Spleen (tissue), 11 donors: Measurements from ENCODE around the gene TXNL4A. TPM values are rescaled to one million over a fixed set of nuclear protein-coding genes. Genes with fewer than 3 reads are reported as not detected.

Source experiments
- DNase-seq: peaks from one replicate; pipeline ENCODE4 v3.0.0-alpha.2; 2020
- H3K27ac ChIP-seq, 8 donors: fragments of 200-600 bp; sonication (generic) in 7 of 8; 1 replicate in 4 of 8; 2 replicates in 4 of 8; pipeline versions ENCODE4 v1.5.0 to v1.8.0; 2016 to 2021; ENCODE audit warnings: inconsistent platforms in 4 of 8, mild to moderate bottlenecking in 4 of 8, moderate library complexity in 1 of 8
- H3K27me3 ChIP-seq, 7 donors: fragments of 200-600 bp; sonication (generic) in 6 of 7; replicated peaks in 1 of 7; 1 replicate in 4 of 7; 2 replicates in 3 of 7; pipeline versions ENCODE4 v1.5.0 to v1.8.0; 2016 to 2021; ENCODE audit warnings: inconsistent platforms in 3 of 7, mild to moderate bottlenecking in 1 of 7
- H3K36me3 ChIP-seq, 6 donors: fragments of 200-600 bp; sonication (generic) in 5 of 6; 1 replicate in 4 of 6; 2 replicates in 2 of 6; pipeline versions ENCODE4 v1.5.0 to v1.8.0; 2016 to 2021; ENCODE audit warnings: inconsistent platforms in 2 of 6
- H3K4me1 ChIP-seq, 6 donors: fragments of 200-600 bp; sonication (generic) in 5 of 6; 1 replicate in 3 of 6; 2 replicates in 3 of 6; pipeline versions ENCODE4 v1.5.0 to v1.8.0; 2016 to 2021; ENCODE audit warnings: inconsistent platforms in 3 of 6
- H3K4me3 ChIP-seq, 8 donors: fragments of 200-600 bp; sonication (generic) in 7 of 8; 1 replicate in 4 of 8; 2 replicates in 4 of 8; pipeline versions ENCODE4 v1.5.0 to v1.8.0; 2016 to 2021; ENCODE audit warnings: inconsistent platforms in 4 of 8, mild to moderate bottlenecking in 4 of 8, moderate library complexity in 2 of 8
- H3K9me3 ChIP-seq, 8 donors: fragments of 200-600 bp; sonication (generic) in 7 of 8; 1 replicate in 4 of 8; 2 replicates in 4 of 8; pipeline versions ENCODE4 v1.5.0 to v1.8.0; 2016 to 2021; ENCODE audit warnings: inconsistent platforms in 4 of 8
- POLR2A ChIP-seq, 3 donors: fragments of 450-650 bp; IDR thresholded peaks; one replicate each; pipeline ENCODE4 v1.5.1; 2017; ENCODE audit warnings: antibody characterized with exemption in 3 of 3, mild to moderate bottlenecking in 1 of 3
- POLR2AphosphoS5 ChIP-seq, 3 donors: sonication (generic); formaldehyde crosslinking; IDR thresholded peaks; one replicate each; pipeline ENCODE4 v1.5.1; 2017; ENCODE audit warnings: antibody characterized with exemption in 3 of 3
- WGBS, 5 donors: extraction: QIAGEN DNeasy Blood & Tissue Kit in 3 of 5; methylation state at CpG; one replicate each; pipeline versions ENCODE4 v1.1.5 to v1.1.7; 2013 to 2018; 5-methylcytosine and 5-hydroxymethylcytosine counted together
- intact Hi-C: fragments of 100-400 bp; cut with DNase I; formaldehyde crosslinking; loops from one replicate; pipeline ENCODE4 v1.15.0; 2023; ENCODE audit warnings: low total_unique reads
- polyA plus RNA-seq, 3 donors: library from polyadenylated mRNA; stranded (reverse); fragments of 200-250 nt; gene quantifications; one replicate each; pipeline ENCODE4 v1.2.1, GENCODE V29; 2013
- total RNA-seq, 7 donors: library from RNA; depleted of rRNA in 3 of 7; stranded (reverse); fragments of >200 nt in 3 of 7; fragmentation: NEBNext Ultra II Directional in 4 of 7; extraction: Animal tissue kit (Norgen Biotek cat#: 25700) in 4 of 7; gene quantifications; one replicate each; pipeline versions ENCODE4 v1.1.0 to v1.2.1, GENCODE V29; 2016 to 2021
- TF ChIP-seq, protein P1 (sequence below), 11 experiments: fragments of 200-600 bp in 7 of 11; fragments of 450-650 bp in 4 of 11; sonication (generic) in 4 of 11; IDR thresholded peaks in 8 of 11; conservative IDR thresholded peaks in 3 of 11; 1 replicate in 7 of 11; 2 replicates in 4 of 11; pipeline versions ENCODE4 v1.4.0 to v1.8.0; 2016 to 2021; ENCODE audit warnings: antibody characterized with exemption in 11 of 11, inconsistent platforms in 4 of 11, mild to moderate bottlenecking in 1 of 11
- donor health status: healthy with polysubstance abuse.
- donor health status: DM: no; HTN: no; CAD: no; lungs with moderate emphysema.
- donor health status: DM: no; HTN: no; CAD: no.
- donor health status: Bipolar disorder and iron deficiency.
- donor health status: healthy.
- donor health status: DM: no; HTN: no; CAD: no.
- donor health status: DM: yes; HTN: yes; CAD: no.

The TXNL4A gene
- total and polyA plus RNA-seq, 10 donors, result 20.7 to 98.5 (median 69.3) TPM

DNA sequence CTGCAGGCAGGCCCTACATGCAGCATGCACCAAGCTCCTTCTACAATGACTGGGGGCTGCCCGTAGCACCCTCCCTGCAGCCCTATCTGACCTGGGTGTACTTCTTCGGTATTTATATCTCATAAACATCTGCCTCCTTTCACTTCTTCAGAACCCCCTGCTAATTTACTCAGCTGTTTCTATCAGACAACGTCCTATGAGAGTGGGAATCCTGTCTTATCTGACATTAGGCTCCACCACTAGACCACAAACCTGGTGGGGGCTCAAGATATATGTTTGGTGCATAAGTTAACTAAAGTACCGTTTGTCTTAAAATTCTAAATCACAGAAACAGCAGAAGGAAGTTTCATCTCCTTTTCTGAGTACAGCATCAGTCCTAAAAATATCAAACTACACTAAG is 13.3 kb downstream of the TXNL4A start:
- WGBS, 5 donors, result 85 to 95% (median 92%) methylated on average over 4 of the region's 4 CpGs
- peaks cover 0 to 92% (median 63%) of the 10 kb centered on the region in 6 donors for H3K36me3 ChIP-seq
- intact Hi-C loops, result no loop called here
- TF ChIP-seq POLR2A (IDR thresholded peaks at IDR 0.05) (no peak), POLR2AphosphoS5 (IDR thresholded peaks at IDR 0.05) (no peak)
- TF ChIP-seq, protein P1, sequence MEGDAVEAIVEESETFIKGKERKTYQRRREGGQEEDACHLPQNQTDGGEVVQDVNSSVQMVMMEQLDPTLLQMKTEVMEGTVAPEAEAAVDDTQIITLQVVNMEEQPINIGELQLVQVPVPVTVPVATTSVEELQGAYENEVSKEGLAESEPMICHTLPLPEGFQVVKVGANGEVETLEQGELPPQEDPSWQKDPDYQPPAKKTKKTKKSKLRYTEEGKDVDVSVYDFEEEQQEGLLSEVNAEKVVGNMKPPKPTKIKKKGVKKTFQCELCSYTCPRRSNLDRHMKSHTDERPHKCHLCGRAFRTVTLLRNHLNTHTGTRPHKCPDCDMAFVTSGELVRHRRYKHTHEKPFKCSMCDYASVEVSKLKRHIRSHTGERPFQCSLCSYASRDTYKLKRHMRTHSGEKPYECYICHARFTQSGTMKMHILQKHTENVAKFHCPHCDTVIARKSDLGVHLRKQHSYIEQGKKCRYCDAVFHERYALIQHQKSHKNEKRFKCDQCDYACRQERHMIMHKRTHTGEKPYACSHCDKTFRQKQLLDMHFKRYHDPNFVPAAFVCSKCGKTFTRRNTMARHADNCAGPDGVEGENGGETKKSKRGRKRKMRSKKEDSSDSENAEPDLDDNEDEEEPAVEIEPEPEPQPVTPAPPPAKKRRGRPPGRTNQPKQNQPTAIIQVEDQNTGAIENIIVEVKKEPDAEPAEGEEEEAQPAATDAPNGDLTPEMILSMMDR (IDR thresholded peaks at IDR 0.05 in 8 of 11, conservative IDR thresholded peaks at IDR 0.05 in 3 of 11), result no peak
- H3K27me3 ChIP-seq, result no peaks in the 10 kb centered on the region
- no peak for DNase-seq
- H3K4me1 ChIP-seq, result peaks cover 0 to 11% (median 4%) of the 10 kb centered on the region in 6 donors
- no peaks in the 10 kb centered on the region for H3K9me3 ChIP-seq
- no peak overlapping the region for H3K27ac ChIP-seq
- H3K4me3 ChIP-seq, result no peak overlapping the region

DNA sequence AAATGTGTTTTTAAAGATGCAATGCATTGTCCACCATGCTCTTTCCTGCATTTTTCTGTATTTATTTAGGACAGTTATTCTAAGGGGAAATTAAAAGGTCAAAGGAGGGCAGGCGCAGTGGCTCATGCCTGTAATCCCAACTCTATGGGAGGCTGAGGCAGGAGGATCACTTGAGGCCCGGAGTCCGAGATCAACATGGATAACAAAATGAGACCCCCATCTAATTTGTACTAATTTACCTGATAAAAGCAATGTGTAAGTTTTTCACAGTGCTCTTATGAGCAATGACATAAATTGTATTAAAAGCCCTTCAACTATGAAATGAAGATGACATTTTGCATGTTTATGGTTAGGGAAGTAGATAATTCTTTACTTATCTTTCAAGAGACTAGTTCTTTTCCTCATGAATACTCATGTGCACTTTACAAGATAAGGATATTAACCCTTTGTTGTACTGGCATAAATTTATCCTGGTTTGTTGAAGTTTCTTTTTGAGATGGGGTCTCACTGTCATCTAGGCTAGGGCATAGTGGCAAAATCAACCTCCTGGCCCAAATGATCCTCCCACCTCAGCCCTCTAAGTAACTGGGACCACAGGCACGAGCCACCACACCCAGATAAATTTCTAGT is 14.2 kb downstream of the TXNL4A start:
- no peaks in the 10 kb centered on the region for H3K27me3 ChIP-seq
- TF ChIP-seq, protein P1 (IDR thresholded peaks at IDR 0.05 in 8 of 11, conservative IDR thresholded peaks at IDR 0.05 in 3 of 11), result no peak
- no peak for TF ChIP-seq POLR2A (IDR thresholded peaks at IDR 0.05)
- TF ChIP-seq POLR2AphosphoS5 (IDR thresholded peaks at IDR 0.05), result no peak
- intact Hi-C loops, result no loop called here
- H3K4me3 ChIP-seq, result no peak overlapping the region
- peaks cover 0 to 92% (median 65%) of the 10 kb centered on the region in 6 donors for H3K36me3 ChIP-seq
- DNase-seq, result no peak
- H3K27ac ChIP-seq, result no peak overlapping the region
- H3K9me3 ChIP-seq, result no peaks in the 10 kb centered on the region
- H3K4me1 ChIP-seq, result peaks cover 0 to 11% (median 0%) of the 10 kb centered on the region in 6 donors
- 92 to 98% (median 96%) methylated on average over 4 of the region's 4 CpGs for WGBS, 5 donors

DNA sequence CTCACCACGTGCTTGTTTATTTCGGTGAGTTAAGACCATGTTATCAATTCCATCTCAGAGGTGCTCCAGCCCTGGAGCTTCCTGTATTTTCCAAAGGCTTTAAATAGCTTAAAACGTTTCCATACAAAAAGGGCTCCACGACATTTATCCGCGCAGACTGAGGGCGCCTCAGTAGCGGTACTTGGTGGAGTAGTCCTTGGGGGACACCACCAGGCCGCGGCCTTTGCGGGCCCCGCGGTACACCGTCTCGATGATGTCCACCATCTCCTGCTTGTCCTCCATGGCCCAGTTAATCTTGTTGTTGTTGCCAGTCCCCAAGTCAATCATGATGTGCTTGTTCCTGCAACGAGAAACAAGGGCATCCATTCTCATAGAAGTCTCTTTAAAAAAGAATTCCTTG is 14.8 kb downstream of the TXNL4A start:
- Histone ChIP-seq H3K36me3 (peaks cover 0 to 90% (median 61%) of the 10 kb centered on the region in 6 donors), H3K27me3 (no peaks in the 10 kb centered on the region), H3K4me1 (peaks cover 0 to 11% (median 0%) of the 10 kb centered on the region in 6 donors), H3K4me3 (no peak overlapping the region), H3K9me3 (no peaks in the 10 kb centered on the region), H3K27ac (no peak overlapping the region)
- TF ChIP-seq, protein P1 (IDR thresholded peaks at IDR 0.05 in 8 of 11, conservative IDR thresholded peaks at IDR 0.05 in 3 of 11), result no peak
- TF ChIP-seq POLR2A (IDR thresholded peaks at IDR 0.05), result no peak
- 94 to 95% (median 95%) methylated on average over 16 of the region's 16 CpGs for WGBS, 5 donors
- DNase-seq, result no peak
- intact Hi-C loops, result no loop called here

DNA sequence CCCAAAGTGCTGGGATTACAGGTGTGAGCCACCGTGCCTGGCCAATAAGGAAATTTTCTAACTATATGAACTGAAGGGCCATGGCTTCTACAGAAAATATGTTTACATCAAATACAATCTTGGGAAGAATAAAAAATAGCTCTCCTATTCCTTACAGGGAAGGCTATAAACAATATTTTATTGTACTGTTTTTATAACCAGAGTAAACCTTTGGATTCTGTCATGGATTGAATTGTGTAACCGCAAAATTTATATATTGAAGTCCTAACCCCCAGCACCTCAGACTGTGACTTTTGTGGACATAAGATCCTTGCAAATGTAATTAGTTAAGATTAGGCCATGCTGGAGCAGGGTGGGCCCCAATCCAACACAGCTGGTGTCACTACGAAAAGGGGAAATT is 15.6 kb downstream of the TXNL4A start:
- no peak for DNase-seq
- Histone ChIP-seq H3K4me3 (no peak overlapping the region), H3K9me3 (no peaks in the 10 kb centered on the region), H3K4me1 (peaks cover 0 to 11% (median 0%) of the 10 kb centered on the region in 6 donors), H3K27me3 (no peaks in the 10 kb centered on the region), H3K36me3 (peaks cover 0 to 92% (median 61%) of the 10 kb centered on the region in 6 donors), H3K27ac (no peak overlapping the region)
- 93 to 97% (median 95%) methylated on average over 3 of the region's 3 CpGs for WGBS, 5 donors
- intact Hi-C loops, result no loop called here
- no peak for TF ChIP-seq POLR2A (IDR thresholded peaks at IDR 0.05)
- no peak for TF ChIP-seq POLR2AphosphoS5 (IDR thresholded peaks at IDR 0.05)
- TF ChIP-seq, protein P1 (IDR thresholded peaks at IDR 0.05 in 8 of 11, conservative IDR thresholded peaks at IDR 0.05 in 3 of 11), result no peak
